ENCODE measurements around the gene UBN2. TPM values are rescaled to one million over a fixed set of nuclear protein-coding genes. Genes with fewer than 3 reads are reported as not detected.
A peak's percentile ranks its signal among the peaks of the same experiment; 100 is the strongest.

UBN2 gene
- total RNA-seq, 1 donor from 2014 or later: 31.7 TPM

GRCh38 chr7:139259142-139259541 lies 28.1 kb downstream of the UBN2 start:
- no peaks in the 10 kb centered on the region for H3K4me1 Mint-ChIP-seq (ENCODE audit: unreplicated experiment)
- no peak for TF ChIP-seq CTCF (conservative IDR thresholded peaks at IDR 0.05)

GRCh38 chr7:139264220-139264619 lies 33.2 kb downstream of the UBN2 start:
- Mint-ChIP-seq H3K4me1 (ENCODE audit: unreplicated experiment) (no peaks in the 10 kb centered on the region), H3K36me3 (peaks cover 31% of the 10 kb centered on the region), H3K9me3 (no peaks in the 10 kb centered on the region), H3K4me3 (no peak overlapping the region), H3K27me3 (no peaks in the 10 kb centered on the region), H3K27ac (no peak overlapping the region)
- DNase-seq (ENCODE audit: extremely low spot score, unreplicated experiment): no peak
- no peak for TF ChIP-seq CTCF (conservative IDR thresholded peaks at IDR 0.05)

More at GRCh38 chr7:139259142-139259541, 28.1 kb downstream of the UBN2 start:
- Mint-ChIP-seq H3K4me3 (no peak overlapping the region), H3K9me3 (no peaks in the 10 kb centered on the region), H3K27me3 (no peaks in the 10 kb centered on the region), H3K27ac (no peak overlapping the region), H3K36me3 (peaks cover 20% of the 10 kb centered on the region)
- DNase-seq (ENCODE audit: extremely low spot score, unreplicated experiment): no peak

DNA sequence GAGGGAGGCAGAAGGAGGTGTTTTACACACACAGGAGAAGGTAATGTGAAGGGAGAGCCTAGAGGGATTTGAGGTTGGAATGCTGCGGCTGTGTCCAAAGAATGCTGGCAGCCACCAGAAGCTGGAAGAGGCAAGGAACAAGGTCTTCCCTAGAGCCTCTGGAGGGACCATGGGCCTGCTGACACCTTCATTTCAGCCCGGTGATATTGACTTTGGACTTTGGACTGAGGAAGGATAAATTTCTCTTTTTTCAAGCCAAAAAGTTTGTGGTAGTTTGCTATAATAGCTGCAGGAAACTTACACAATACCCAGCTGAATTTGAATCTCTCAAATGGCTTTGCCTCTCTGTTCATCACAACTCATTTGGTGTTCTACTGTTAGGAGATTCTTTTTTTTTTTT lies 34.6 kb downstream of the UBN2 start:
- no peaks in the 10 kb centered on the region for H3K4me1 Mint-ChIP-seq (ENCODE audit: unreplicated experiment)
- H3K27me3 Mint-ChIP-seq: no peaks in the 10 kb centered on the region
- TF ChIP-seq CTCF (conservative IDR thresholded peaks at IDR 0.05): no peak
- H3K27ac Mint-ChIP-seq: no peak overlapping the region
- H3K4me3 Mint-ChIP-seq: no peak overlapping the region
- H3K9me3 Mint-ChIP-seq: no peaks in the 10 kb centered on the region
- H3K36me3 Mint-ChIP-seq: peaks cover 34% of the 10 kb centered on the region
- DNase-seq (ENCODE audit: extremely low spot score, unreplicated experiment): no peak

DNA sequence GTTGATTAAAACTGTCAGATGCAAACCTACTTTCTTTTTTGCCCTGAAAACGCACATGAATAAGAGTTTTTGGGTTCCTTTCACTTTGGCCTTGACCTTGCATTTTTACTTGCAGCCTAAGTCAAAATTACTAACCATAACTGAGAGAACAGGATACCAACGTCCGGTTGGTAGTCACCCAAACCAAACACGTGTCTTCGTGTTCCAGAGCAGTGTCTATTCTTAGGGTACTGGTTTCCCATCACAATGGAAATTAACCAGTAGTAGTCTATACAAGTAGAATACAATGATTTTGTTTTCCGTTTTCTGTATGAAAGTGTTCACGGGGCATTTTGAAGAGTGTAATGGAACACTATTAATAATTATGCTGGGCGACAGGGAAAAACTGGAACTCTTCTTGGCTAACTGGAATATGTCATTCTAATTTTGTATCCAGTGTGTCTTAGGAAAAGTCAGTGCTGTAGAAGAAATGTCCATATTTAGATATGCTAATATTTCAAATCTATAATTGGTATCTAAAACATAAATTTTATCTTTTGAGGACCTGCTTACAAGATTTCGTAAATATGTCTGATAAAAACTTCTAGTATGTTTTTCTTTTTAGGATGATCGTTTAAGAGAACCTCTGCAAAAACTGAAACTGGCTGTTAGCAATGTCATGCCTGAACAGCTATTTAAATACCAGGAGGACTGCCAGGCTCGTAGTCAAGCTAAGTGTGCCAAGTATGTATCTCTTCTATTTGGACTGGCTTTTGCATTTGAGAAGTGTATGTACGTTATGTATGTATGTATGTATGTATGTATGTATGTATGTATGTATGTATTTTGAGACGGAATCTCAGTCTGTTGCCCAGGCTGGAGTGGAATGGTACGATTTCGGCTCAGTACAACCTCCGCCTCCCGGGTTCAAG lies 40.9 kb downstream of the UBN2 start:
- Mint-ChIP-seq H3K4me1 (ENCODE audit: unreplicated experiment) (no peaks in the 10 kb centered on the region), H3K27ac (no peak overlapping the region)

DNA sequence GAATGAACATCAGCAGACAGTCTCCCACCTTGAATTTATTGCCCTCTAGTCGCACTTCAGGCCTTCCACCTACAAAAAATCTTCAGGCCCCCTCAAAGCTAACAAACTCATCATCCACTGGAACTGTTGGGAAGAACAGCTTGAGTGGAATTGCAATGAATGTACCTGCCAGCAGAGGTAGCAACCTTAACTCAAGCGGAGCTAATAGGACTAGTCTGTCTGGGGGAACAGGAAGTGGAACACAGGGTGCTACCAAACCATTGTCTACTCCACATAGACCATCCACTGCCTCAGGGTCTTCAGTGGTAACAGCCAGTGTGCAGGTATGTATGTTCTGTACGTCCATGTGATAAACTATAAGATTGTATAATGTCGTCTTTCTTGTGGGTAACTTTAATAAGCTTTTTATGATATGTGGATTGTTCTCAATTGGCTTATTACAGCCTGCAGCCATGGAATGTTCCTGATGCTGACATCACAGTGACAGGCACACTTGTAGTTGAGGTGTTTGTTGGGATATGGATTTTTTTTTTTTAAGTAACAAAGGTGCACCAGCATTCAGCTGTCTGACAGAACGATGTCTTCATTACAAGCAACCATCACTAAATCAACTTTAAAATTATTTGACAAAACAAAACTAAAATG lies 53.3 kb downstream of the UBN2 start:
- H3K4me1 Mint-ChIP-seq (ENCODE audit: unreplicated experiment): no peaks in the 10 kb centered on the region
- no peak overlapping the region for H3K4me3 Mint-ChIP-seq
- no peak for DNase-seq (ENCODE audit: extremely low spot score, unreplicated experiment)
- peak overlapping the region; percentile 48 for H3K27ac Mint-ChIP-seq
- TF ChIP-seq CTCF (conservative IDR thresholded peaks at IDR 0.05): no peak
- H3K36me3 Mint-ChIP-seq: peaks cover 33% of the 10 kb centered on the region
- no peaks in the 10 kb centered on the region for H3K9me3 Mint-ChIP-seq
- H3K27me3 Mint-ChIP-seq: no peaks in the 10 kb centered on the region

More for the DNA sequence above, 40.9 kb downstream of the UBN2 start:
- TF ChIP-seq CTCF (conservative IDR thresholded peaks at IDR 0.05): no peak
- Mint-ChIP-seq H3K27me3 (no peaks in the 10 kb centered on the region), H3K9me3 (no peaks in the 10 kb centered on the region), H3K4me3 (no peak overlapping the region), H3K36me3 (peaks cover 25% of the 10 kb centered on the region)
- no peak for DNase-seq (ENCODE audit: extremely low spot score, unreplicated experiment)

All from type B pancreatic cell (in vitro differentiated cells).